CD4-positive, alpha-beta T cell treated with Interleukin-4 for 4 hours (primary cell): ENCODE measurements around the gene PRR35.
A peak's percentile ranks its signal among the peaks of the same experiment; 100 is the strongest.

ENCODE experiments used
- DNase-seq: peaks from one replicate; pipeline ENCODE4 v3.0.0-alpha.2; 2020

Gene PRR35

DNA sequence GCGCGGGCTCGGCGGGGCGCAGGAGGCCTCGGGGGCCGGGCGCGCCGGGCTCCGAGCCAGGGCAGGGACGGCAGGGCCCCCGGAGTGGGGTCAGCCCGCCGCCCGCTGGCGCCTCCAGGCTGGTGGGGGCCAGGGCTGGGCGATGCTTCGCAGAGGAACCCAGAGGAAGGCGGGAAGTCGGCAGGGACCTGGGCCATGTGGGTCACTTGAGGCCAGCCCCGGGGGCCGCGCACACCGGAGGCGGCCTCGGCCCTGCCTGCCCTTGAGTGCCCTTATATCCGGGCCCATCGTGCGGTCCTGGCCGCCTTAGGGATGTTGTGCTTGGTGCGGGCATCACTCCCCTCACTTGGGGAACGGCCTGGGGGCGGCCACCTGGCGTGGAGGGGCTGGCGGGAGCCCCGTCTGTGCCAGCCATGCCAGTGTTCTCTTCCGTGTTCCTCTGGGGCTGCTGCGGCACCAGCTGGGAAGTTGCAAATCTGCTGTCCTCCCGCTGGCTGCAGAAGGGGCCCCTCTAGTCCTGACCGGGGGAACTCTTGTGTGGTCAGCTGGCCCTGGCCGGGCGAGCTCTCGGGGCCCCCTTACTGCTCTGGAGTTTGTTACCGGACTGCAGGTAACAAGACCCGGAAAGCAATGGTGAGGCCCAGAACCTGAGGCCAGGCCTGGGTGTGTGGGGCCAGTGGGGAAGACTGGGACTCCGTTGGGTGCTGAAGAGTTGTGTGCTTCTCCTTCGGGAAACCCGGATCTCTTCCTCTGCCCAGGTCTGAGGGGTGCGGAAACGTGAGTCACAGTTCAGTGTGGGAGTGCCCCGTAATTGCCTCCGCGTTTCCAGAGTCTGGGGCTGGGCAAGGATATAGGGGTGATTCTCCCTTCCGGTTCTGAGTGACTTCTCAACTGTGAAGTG lies 31.8 kb upstream of the PRR35 start:
- peak; percentile 36 for DNase-seq

DNA sequence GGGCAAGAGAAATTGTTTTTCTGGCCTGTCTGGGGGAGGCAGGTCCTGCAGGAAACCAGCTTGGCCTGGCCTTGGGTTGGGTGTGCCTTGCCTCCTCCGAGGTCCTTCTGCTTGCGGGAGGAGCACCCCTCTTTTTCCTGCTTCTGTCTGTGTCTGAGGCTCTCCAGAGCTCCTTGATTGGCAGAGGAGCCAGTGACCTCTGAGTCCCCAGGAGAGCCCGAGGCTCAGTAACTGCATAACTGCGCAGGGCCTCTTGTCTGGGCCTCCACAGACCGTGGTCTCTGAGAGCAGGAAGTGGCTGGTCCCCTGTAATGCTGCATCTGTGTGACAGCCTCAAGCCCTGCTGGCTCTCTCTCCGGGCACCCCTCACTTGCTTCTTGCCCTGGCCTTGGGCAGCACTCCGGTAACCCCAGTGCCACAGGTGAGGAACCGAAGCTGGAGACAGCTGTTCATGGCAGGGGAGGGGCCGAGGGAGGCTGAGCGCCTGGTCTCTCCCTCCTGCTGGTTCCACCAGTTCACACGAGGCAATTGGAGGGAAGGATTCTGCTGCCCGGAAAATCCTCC lies 31.1 kb upstream of the PRR35 start:
- peak; percentile 27 for DNase-seq

DNA sequence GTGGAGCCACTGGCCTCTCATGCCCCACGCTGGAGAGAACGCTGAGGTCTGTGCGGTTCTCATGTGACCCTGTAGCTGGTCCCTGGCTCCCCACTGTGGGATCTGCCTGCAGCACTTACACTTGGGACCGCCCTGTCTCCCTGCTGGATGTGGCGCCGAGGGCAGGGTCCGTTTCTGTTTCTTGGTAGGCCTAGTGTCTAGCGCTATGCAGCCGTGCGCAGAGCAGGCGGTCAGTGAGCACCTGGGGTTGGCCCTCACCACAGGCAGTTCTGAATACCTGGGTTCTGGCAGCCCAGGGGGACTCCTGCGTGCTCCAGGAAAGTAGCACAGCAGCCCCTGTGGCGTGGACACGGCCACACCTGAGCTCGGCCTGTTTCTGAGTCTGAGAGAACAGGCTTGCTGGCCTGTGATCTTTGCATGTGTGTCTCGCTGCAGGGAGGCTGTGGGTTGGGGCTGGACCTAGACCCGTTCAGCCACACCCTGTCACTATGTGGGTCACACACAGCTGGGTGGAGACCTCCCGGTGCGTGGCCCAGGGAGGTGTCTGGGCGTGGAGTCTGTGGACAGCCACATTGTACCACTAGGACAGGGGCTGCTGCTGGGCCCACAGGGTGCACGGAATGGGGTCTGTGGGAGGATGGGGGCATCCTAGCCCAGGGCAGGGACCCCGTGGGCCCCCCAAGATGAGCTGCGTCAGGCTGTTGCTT lies 29.9 kb upstream of the PRR35 start:
- DNase-seq, result no peak

DNA sequence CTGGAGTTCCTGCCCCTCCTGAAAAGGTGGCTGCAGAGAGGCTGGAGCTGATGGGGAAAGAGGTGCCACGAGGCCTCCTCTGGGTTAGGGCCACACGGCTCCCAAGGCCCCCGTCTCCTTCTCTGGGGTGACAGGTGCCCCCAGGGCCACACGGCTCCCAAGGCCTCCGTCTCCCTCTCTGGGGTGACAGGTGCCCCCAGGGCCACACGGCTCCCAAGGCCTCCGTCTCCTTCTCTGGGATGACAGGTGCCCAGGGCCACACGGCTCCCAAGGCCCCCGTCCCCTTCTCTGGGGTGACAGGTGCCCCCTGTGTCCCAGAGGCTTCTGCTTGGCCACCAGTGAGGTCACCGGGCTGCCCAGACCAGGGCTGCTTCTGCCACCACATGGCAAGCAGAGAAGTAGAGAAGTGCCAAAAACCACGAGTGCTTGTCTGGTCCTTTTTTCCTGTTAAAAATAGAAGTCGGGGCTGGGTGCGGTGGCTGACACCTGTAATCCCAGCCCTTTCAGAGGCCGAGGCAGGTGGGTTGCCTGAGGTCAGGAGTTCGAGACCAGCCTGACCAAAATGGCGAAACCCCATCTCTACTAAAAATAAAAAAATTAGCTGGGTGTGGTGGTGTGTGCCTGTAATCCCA lies 28.6 kb upstream of the PRR35 start:
- no peak for DNase-seq

DNA sequence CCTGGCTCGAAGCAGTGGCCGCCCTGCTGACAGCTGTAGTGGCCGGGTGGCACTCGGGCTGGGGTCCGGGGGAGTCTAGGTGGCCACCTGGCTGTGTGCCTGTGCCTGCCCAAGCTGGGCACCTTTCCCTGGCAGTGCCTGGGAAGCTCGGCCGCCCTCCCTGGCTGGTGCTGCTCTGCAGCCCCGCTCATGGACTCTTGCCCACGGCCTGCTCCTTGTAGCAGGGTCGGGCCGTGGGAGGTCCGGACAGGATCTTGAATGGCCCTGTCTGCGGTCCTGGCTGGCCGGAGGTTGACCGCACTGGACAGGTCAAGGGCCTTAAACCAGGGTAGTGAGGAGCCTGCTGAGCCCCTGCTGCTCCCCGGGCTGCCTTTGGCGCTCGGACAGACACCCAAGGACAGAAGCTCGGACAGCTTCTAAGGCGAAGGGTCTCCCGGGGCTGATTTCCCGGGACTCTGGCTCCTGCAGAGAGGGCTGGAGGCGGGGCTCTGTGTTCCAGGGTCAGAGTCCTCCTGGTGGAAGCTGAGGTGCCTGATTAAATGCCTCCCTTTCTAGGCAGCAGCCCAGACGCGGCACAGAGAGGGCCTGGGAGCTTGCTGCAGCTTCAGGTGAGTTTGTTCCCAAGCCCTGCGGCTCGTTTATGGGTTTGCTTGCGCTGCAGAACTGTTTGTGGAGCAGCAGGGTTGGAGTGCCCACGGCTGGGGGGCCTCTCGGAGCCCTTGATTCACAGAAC lies 26.6 kb upstream of the PRR35 start:
- no peak for DNase-seq

DNA sequence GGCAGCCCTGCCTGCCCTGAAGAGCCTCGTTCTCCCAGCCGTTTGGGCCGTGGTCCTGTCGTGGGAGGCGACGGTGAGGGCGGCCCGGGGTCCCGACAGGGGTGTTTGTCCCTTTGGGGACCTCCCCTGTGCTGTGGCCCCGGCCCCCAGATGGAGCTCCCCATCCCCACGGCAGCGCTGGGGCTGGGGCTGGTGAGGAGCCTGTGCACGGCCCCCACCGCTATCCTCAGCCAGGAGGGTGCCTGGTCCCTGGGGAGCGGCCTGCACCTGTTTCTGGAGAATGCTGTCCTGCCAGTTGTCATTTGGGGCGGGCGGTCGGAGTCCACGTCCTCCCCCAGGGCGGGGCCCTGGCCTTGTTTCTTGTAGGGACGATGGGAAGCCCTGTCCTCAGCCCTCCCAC lies 26.1 kb upstream of the PRR35 start:
- no peak for DNase-seq

DNA sequence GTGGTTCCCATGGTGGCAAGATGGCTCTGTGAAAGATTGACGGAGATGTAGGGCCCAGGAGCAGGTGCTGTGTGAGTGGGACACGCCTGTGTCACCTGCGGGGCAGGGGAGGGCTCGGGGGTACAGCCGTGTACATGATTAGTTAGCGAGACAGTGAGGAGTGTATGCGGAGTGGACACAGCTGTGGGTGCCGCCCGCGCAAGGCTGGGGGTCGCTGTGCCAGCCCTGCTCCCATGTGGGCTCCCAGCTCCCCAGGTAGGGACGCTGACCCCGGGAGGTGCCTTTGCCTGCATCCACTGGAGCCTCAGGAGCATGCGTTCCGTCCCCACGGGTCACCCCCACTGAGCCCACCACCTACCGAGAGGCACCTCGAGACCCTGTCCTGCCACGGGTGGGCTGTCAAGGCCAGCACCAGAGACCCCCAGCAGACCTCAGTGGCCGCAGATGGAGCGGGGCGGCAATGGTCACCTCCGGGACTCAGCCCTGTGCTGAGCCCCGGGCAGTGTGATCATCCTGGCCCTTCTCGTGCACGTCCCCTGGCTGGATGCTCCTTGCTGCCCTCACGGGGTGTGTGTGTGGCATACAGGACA lies 25.2 kb upstream of the PRR35 start:
- DNase-seq, result no peak

DNA sequence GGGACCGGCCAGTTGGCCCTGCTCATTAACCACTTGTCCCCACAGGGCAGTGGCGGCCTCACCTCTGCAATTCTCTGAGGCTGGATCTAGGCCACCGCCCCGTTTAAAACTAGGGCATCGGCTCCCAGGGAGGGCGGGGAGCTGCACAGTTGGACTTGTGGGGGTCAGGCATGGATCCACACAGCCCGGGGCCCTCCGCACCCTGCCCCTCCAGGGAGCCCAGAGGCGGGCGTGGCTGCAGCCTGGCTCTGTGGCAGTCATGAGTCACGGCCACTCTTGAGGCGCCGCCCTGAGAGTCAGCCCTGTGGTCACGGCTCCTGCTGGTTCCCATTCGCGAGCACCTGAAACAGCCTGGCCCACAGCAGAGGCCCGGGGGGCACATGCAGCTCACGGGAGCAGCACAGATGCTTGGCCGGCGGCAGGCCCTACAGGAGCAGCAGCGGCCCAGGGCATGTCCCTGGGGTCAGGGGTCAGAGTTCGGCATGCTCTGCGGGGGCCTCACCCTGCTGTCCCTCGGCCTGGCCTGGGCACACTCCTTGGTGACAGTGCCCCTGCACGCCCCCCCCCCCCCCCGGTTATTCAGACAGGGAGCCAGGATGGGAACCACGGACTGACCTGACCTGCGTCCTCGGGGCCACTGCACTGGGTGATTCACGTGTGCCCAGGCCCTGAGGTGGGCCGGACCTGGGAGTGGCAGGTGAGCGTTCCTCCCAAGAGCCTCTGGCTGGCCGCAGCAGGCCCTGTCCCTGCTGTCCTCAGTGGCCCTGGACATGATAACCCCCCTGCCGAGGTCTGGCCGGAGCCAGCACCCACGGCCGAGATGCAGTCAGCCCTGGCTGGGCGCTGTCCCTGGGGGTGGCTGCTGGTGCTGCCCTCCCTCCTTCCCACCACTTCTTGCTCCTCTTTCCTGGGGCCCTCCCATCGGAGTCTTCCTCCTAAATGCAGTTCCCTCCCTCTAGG lies 24.5 kb upstream of the PRR35 start:
- DNase-seq, result no peak

DNA sequence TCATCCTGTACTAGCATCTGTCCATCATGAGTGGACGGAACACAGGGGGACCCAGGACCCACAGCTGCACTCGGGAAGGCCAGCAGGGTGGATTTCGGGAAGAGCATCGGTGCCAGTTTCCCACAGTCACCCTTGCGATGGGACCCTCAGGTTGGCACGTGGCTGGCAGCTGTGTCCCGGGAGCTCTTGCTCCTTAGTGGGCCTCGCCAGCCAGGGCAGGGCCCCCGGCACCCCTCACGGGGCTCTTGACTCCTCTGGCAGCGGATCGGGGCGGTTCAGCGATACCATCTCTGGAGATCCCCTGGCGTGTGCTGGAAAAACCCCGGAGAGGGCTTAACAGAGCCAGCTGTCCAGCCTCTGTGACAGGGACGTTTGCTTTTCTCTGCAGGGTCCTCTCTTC lies 23.4 kb upstream of the PRR35 start:
- no peak for DNase-seq

DNA sequence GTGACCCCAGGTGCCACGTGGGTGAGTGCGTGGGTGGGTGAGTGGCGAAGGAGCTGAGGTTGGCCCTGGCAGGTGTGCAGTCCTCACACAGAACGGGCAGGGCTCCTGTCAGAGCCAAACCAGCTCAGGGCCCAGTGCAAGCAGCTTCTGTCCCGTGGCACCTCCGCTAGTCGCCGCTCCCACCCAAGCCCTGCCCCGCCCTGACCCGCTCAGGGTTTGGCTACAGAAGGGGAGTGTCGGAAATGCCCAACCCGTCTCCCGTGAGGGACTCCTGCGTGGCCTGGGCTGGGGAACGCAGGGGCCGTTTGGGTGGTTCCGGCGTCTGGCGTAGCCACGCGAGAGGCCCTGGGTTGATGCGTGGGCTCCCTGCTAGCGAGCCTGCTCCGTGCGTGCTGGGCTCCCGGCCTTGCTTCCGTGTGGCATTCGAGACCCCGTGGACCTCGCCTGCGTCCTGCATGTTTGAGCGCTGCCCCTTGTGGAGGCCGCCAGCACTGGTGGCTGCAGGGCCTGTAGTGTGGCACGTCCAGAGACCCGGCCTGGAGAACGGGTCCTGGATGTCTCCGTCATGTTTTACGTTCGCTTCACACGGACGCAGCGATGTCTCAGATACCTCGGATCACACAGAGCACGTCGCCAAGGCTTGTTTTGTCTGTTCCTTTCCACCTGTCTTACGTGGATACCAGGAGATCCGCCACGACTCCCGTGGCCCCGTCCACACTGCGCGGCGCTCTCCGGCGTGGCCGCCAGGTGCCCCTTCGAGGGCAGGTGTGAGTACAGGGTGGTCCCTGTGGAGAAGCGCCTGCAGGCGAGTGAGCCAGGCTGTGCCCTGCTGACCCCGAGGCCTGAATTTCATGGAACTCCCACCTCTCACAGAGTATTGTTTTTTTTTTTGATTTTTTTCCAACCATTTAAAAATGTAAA lies 22.5 kb upstream of the PRR35 start:
- no peak for DNase-seq

DNA sequence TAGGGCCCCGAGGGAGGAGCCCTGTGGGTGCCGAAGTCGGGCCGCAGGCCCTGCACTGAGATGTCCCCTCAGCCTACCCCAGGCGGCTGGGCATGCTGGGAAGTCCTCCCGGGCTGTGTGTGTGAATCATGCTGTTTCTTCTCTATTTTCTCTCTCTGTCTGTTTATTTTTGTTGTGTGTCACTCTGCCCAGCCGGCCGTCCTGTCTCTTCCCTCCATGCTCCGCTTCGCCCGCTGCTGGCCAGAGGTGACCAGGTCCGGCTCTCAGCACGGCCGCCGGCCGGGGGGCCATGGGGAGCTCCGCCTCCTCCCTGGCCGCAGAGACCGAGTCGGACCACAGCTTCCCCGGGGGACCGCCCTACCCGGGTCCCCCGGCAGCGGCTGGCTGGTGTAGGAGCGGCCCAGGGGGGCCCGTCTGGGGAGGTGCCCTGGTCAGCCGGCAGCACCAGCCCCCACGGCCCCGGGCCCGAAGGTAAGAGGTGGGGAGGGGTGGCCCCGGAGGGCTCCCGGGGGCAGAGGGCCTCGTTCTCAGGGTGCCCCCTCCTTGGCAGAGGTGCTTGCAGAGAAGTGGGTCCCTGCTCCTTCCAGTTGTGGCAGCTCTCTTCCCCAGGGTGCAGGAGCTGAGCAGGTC lies 20.2 kb upstream of the PRR35 start:
- DNase-seq, result no peak

DNA sequence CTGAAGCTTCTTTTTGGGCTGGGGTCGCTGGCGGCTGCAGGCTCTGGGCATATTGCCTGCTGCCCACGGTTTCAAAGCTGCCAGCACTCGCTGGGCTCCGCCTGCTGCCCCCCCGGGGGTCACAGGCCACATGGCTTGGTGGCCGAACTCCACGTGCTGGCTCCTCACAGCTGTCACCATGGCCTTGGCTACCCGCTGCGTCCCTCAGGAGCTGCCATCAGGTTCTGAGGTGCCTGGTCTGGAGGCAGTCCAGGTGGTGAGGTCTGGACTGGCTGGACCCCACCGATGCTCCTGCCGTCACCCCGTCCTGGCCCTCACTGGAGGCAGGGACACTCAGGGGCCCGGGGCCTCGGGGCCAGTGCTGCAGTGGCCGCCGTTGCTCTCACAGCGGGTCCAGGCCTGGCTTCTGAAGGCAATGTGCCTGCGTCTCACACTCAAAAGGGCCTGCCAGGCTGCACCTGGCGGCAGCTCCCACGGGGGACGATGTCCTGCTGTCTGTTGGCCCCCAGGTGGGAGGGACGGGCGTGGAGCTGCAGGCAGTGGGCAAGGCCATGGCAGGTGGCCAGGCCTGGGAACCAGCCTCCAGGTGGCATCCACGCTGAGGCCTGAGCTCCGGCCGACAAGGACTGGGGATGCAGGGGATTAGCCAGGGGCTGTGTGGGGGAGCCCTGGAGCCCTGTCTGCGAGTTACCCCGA lies 19.4 kb upstream of the PRR35 start:
- DNase-seq, result no peak

DNA sequence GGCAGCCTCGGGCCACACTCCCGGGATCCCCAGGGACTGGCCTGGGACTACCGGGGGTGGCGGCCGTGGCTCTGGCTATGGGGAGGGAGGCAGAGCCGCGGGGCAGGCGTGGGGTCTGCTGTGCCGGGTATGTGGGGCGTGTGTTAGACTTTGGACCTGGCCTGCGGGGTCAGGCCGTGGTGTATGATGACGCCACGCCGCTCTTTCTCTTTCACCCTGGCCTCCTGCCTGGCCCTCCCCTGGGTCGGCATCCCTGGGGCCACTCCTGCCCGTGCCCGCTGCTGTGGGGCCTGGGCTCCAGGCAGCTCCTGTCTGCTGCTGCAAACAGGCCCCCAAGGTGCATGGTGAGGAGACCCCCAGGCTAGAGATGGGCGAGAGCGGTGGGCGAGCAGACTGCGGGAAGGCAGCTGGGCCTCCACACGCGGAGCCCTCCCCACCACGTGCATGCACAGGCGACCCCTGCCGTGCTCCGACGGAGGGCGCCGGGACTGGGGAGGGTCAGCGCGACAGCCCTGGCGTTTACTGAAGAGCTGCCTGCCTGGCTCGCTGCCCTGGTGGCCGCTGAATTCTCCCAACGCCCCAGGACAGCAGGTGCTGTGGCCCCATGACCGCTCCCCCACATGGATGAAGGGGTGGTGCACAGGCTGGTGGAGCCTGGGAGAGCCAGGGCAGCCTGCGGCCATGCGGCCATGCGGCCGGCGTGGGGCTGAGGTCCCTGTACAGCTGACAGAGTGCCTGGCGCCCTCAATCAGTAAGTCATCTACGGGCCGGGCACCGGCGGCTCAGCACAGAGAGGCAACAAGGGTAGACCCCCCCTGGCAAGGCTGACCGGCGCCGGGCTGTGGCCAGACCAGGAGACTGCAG lies 16.7 kb upstream of the PRR35 start:
- no peak for DNase-seq

DNA sequence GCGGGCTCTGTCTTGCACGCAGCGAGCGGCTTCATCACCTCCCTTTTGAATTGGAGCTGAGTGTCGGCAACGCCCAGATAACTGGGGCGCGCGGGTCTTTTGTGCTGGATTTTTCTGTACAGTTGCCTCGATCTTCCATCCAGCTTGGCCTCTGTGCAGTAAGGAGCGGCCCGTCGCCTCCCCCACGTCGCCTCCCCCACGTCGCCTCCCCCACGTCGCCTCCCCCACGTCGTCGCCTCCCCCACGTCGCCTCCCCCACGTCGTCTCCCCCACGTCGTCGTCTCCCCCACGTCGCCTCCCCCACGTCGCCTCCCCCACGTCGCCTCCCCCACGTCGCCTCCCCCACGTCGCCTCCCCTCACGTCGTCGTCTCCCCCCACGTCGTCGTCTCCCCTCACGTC lies 15.7 kb upstream of the PRR35 start:
- no peak for DNase-seq

DNA sequence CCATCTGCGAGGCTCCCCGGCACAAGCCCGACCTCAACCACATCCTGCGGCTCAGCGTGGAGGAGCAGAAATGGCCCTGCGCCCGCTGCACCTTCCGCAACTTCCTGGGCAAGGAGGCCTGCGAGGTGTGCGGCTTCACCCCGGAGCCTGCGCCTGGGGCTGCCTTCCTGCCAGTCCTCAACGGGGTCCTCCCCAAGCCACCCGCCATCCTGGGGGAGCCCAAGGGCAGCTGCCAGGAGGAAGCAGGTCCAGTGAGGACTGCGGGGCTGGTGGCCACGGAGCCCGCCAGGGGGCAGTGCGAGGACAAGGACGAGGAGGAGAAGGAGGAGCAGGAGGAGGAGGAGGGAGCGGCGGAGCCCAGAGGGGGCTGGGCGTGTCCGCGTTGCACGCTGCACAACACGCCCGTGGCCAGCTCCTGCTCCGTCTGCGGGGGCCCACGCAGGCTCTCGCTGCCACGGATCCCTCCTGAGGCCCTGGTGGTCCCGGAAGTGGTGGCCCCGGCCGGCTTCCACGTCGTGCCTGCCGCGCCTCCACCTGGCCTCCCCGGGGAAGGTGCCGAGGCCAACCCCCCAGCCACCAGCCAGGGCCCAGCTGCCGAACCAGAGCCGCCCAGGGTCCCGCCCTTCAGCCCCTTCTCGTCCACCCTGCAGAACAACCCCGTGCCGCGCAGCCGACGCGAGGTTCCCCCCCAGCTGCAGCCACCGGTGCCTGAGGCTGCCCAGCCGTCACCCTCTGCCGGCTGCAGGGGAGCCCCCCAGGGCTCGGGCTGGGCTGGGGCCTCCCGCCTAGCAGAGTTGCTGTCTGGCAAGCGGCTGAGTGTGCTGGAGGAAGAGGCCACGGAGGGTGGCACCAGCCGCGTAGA lies 13.1 kb upstream of the PRR35 start:
- DNase-seq, result no peak

DNA sequence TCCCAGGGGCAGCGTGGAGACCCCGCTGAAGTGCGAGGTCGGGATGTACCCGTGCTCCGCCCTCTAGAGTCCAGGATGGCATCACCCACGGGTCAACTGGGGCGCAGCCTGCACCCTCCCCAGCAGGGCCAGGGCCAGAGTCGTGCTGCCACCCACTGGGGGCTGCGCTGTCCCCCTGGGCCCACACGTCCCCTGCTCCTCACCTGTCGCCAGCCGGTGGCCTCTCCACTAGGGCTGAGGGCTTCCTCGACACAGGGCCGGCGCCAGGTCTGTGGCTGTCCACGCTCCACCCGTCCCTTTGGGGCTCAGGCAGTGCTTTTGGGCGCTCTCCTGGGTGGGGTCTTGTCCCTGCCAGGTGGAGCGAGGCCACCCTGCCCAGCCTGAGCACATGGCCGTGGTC lies 11.6 kb upstream of the PRR35 start:
- DNase-seq, result no peak
